HPDE6-E6E7 (cell line): ENCODE data around the gene ZC3H7B.
"Not testable (repeated sequence)": the region's sequence is repeated elsewhere in the genome, so short reads cannot be mapped to it uniquely, and the experiment has no call there.

Experiments used
- DNase-seq: peaks from one replicate; pipeline ENCODE4 v3.0.0; 2011; ENCODE audit warnings: missing footprints; ENCODE audit errors: extremely low spot score

The ZC3H7B gene

DNA sequence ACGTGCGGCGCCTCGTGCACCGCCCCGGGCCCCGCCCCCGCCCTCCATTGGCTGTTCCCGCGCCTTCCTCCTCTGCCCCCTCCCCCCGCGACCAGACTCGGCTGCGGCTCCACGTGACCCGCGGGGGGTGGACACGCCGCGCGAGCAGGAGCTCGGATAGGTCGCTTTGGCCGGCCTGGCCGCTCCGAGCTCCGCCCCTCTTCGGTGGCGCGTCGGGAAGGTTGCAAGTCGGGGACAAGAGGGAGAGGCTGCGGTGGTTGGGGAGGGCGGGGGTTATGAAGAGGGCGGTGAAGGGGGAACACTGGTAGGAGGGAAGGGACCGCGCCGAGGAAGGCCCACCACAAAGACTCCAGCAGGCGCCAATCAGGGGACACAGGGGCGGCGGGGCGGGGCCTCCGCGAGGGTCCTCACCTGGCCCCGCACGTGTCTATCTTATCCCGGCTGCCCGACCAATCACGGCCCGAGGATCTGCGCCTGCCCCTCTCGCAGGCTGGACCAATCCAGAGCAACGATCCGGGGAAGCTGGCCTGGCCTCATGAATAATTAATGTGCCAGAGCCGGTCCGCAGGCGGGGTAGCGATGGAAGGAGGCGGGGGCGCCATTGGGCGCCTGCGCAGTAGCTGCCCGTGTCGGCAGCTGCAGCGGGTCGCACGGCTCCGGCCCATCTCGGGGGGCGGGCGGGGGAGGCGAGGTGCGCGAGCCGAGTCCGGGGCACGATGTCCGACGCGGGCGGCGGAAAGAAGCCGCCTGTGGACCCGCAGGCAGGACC is 80.2 kb downstream of the ZC3H7B start, which contains the start of gene TEF:
Gene TEF (plus strand): TSS at position 614 of the 769 bp plus-strand sequence. CDS start 103 bp downstream, at position 717.
- DNase-seq: peak; percentile 99

DNA sequence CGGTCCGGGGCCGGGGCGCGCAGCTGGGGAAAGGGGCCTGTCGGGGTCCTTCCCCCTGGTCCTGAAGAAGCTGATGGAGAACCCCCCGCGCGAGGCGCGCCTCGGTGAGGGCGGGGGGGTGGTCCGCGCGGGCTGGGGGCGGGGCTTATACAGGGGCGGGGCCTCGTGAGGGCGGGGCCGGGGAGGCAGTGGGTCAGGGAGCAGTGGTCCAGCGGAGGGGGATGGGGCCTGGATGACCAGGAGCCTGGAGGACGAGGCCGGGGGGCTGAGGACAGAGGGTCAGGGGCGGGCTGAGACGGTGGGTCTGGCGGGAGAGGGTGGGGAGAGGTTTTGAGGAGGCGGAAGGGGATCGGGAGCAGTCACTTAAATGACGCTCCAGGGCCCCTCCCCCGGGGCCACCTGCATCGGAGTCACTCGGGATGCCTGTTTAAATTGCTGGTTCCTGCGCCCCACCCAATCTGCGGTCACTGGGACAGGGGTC is 80.8 kb downstream of the ZC3H7B start:
- peak; percentile 41 for DNase-seq

DNA sequence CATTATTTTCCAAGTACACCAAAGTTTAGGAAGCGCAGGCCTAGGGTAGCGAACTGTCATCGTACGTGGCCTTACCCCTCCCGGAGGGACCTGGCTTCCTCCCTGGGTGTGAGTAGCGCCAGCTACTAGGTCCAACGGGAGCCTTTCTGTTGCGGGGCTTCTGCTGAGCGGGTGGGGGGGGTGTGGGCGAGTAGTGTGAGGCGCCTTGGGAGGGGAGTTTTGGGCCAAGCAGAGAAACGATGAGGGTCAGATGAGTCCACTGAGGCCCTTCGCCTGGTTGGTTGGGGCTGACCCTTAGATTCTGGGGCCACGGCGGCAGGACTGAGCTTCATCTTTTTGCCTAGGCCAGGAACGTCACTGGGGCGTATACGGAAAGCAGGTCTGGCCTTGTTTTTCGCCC is 81.3 kb downstream of the ZC3H7B start:
- DNase-seq: no peak

DNA sequence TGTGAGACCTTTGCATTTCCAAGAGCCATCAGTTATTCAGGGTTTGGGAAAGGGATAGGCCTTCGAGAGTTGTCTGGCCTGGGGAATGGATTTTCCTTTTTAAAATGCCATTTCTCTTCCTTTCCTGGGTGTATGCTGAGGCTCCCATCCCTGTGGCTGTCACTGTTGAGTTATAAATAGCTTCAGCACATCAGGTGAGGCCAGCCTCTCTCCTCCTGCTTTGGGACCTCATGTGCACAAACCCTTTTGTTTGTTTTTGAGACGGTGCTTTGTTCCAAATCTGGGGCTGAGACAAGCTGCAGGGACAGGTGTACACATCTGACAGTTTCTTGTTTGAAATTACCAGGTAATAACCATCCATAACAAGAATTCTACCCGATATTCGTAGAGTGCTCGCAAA is 81.8 kb downstream of the ZC3H7B start:
- no peak for DNase-seq

DNA sequence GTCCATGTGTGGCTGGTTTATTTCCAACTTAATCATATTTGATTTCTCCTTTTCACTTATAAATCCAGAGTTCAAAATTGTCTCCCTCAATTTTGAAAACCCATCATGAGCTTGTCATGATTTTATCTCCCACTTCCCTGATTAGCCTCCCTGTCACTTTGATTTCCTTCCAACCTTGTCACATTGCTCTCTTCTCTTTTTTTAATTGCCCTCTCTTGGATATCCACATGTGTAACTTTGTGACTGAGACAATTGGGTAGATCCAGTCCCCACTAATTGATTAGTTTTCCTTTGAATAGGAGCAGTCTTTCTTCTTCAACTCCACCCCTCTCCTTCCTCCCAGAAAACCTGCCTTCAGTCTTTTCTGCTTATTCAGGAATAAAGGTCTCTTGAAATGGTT is 82.8 kb downstream of the ZC3H7B start:
- no peak for DNase-seq

DNA sequence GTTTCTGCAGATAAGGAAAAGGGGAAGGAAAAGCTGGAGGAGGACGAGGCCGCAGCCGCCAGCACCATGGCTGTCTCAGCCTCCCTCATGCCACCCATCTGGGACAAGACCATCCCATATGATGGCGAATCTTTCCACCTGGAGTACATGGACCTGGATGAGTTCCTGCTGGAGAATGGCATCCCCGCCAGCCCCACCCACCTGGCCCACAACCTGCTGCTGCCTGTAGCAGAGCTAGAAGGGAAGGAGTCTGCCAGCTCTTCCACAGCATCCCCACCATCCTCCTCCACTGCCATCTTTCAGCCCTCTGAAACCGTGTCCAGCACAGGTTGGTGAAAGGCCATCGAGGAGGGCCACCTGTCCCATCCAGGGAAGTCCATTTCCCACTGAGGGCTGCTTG is 86.0 kb downstream of the ZC3H7B start:
- no peak for DNase-seq

DNA sequence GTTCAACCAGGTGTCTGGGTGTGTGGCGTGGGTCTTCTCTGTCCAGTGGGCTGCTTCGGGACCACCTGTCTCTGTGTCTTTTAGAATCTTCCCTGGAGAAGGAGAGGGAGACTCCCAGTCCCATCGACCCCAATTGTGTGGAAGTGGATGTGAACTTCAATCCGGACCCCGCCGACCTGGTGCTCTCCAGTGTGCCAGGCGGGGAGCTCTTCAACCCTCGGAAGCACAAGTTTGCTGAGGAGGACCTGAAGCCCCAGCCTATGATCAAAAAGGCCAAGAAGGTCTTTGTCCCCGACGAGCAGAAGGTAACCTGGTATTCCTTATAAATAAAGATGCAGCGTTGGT is 92.7 kb downstream of the ZC3H7B start:
- DNase-seq: no peak

DNA sequence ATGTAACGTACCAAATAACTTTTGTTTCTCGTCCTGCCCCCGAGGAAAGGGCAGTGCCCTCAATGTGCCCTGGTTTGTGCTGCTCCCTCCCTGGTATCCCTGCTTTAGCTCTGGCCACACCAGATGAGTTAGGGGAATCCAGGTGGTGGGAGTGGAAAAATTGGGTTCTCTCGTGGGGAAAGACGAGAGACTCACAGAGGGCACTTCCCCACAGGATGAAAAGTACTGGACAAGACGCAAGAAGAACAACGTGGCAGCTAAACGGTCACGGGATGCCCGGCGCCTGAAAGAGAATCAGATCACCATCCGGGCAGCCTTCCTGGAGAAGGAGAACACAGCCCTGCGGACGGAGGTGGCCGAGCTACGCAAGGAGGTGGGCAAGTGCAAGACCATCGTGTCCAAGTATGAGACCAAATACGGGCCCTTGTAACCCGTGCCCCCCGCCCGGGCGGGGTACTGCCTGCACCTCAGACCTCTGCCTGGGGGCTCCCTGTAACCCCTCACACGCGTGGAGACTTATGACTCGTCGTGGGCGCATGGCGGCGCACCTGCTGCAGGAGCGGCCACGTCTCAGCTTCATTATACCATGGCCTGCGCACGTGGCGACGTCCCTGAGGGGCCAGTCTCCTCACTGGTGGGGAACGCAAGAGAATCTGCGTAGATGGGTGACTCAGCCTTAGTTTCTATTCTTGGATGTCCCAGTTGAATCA is 94.4 kb downstream of the ZC3H7B start:
- DNase-seq: no peak

DNA sequence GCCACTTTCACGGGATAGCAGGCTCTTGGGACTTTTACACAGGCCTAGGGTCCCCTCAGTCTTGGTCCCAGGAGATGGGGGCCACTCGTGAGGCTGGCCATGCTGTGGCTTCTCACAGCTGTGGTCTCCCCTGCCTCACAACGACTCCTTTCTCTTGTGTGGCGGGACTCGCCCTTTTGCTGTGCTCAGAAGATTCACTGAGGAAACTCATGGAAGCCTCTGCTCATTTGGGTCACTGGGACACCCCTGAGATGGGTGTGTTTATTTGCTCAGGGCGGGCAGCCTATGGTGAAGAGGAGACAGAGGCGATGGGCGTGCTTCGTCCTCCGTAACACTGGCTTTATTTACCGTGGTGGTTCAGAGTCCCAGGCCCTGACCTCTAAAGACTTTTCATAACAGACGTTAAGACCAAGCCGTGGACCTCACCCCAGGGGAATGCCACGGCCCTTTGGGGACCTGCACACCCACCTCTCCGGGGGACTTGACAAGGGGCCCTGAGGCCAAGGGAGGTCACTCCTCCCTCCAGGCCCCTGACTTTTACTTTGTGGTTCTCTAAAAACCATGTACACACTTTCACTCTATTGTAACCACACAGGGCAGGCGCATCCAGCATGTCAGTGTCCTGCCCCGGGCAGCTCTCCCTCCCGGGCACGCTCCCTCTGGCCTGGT is 96.0 kb downstream of the ZC3H7B start:
- no peak for DNase-seq

DNA sequence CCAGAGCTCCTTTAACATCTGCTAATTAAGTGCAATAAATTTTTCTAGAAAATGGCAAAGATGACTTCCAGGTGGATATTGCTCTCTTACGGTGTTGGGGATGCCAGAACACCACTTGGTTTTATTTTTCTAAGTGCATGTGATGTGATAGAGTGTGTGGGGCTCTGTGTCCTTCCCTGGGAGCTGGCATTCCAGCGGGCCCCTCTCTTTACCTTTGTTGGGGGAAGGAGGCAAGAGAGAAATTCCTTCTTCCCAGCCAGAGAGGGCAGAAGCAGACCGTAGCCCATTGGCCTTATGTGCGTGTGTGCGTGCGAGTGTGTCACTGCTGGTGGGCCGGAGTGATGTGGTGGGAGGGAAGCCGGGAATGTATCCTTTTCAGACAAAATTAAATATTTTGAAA is 97.6 kb downstream of the ZC3H7B start:
- DNase-seq: no peak

DNA sequence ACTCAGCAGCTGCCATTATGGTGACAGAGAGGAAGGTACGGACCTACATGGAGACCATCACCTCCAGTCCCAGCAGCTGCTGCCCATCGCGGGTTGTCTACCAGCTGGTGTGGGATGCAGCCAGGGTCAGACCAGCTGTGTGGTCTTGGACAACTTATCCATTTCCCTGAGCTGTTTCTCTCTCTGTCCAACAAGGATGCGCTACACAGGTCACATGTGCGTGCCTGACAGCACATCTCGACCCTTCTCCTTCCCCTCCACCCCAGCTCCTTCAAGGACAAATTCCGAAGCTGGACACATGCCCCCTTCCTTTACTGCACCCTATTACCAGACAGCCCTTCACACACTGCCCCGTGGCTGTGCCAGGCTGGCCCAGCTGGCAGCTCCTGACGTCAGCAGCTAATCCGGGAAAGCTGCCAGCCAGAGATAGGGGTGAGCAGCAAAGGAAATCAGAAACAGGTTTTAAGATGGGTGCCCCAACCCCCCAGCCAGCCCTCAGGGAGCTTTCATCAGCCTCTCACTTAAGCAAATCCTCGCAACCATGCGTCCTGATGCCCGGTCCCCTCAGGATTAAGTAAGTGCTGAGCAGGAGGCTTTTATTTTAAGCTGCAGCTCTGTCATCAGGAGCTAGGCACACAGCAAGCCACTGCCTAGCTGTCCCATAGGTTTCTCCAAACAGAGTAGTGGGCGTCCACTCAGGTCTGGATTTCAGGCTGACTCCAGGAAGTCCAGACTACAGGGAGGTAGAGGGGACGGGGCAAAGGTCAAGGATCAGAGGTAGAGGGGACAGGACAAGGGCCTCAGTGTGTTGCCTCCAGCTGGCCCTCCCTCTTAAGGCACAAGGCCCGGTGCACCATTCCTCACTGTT is 100.7 kb downstream of the ZC3H7B start:
- DNase-seq: peak; percentile 79

DNA sequence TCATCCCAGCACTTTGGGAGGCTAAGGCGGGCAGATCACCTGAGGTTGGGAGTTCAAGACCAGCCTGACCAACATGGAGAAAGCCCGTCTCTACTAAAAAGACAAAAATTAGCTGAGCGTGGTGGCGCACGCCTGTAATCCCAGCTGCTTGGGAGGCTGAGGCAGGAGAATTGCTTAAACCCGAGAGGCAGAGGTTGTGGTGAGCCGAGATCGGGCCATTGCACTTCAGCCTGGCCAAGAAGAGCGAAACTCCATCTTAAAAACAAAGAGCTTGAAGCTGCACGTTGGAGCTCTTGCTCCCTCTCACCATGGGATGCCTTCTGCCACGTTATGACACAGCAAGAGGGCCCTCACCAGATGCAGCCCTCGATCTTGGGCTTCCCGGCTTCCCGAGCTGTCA is 101.5 kb downstream of the ZC3H7B start:
- not testable (repeated sequence) for DNase-seq

DNA sequence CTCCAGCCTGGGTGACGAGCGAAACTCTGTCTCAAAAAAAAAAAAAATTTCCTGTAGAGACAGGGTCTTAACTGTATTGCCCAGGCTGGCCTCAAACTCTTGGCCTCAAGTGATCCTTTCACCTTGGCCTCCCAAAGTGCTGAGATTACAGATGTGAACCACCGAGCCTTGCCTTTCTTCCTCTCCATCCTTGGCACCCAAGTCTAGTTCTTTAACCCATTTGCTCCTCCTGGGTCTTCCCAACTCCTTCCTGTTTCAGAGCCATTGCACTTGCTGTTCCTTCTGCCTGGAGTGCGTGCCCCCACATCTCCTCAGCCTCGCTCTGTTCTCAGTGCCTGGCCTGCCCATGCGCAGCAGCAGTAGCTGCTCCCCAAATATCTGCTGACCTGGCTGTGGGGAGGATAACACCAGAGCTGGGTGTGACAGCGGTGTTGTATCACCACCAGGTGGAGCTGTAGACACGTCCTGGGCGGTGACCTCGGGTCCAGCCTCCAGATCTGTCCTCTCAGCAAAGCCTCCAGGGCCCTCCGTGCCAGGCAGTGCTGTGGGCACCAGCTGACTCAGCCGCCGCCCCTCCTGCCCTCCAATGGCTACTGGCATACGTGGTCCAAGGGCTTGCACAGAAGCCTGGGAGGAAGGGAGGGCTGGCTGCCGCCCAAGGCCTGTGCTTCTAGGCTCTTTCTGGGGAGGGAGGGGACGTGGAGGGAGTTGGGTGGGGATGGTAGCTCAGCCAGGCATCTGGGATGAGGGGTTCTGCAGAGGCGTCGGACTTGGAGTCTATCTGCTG is 102.4 kb downstream of the ZC3H7B start:
- DNase-seq: peak; percentile 96

DNA sequence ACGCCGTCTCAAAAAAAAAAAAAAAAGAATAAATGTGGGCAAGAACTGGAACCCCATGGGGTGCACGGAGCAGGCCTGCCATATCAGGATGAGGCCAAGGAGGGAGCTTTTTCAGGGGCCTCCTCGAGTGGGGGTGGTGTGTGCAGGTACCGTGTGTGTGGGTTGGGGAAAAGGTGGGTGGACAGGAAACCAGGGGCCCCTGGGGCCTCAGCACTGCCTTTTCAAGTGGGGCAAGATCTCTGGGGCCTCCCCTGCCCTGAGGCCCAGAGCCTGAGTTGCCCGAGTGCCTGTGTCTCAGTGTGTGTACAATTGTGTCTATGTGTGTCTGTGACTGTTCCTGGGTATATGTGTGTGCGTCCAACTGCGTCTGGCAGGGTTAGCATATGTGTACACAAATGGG is 104.3 kb downstream of the ZC3H7B start:
- no peak for DNase-seq

DNA sequence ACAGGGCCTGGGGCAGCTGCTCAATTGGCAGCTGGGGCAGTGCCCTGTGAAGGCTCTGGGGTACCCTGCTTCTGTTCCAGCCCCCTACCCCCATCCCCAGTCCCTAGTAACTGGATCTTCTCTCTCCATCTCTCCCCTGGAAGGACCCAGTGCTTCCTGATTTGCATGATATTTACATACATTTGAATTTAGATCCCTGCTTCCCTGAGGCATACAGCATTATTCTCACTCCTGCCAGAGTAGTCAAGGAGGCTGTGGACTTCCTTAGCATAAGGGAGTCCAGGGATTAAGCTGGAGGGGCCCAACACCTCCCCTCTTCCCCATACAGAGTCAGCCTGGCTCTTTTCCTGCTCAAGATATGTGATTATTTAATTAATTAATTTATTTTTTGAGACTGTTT is 105.1 kb downstream of the ZC3H7B start:
- no peak for DNase-seq

DNA sequence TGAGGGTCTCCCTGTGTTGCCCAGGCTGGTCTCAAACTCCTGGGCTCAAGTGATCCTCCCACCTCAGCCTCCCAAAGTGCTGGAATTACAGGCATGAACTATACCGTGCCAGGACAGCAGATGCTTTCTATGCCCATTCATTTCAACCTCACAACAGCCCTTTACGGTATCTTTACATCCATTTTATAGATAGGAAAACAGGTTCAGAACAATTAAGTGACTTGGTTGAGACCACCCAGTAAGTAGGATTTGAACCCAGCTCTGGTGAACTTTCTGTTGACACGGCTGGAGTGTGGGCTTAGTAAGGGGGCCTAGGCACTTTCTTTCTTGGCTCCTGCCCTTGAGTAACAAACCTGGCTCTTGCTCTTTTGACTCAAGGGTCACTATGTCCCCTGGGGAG is 106.1 kb downstream of the ZC3H7B start:
- DNase-seq: no peak

DNA sequence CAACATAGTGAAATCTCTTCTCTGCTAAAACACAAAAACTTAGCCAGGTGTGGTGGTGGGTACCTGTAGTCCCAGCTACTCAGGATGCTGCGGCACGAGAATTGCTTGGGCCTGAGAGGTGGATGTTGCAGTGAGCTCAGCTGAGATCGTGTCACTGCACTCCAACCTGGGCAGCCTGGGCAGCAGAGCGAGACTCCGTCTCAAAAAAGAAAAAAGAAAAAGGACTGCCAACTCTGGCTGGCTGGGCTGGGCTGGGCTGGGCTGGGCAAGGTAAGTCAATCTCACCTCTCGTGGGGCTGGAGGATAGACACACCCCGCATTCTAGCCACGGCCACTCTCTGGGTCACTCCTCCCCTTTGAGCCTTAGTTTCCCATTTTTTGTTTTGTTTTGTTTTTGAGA is 107.3 kb downstream of the ZC3H7B start:
- no peak for DNase-seq
